ENCODE data around the gene NCK2. TPM values are rescaled to one million over a fixed set of nuclear protein-coding genes. Genes with fewer than 3 reads are reported as not detected.

Gene NCK2
- polyA plus RNA-seq, 1 of the 3 experiments (the other 2 are of a cell fraction) = 42.8 TPM

DNA sequence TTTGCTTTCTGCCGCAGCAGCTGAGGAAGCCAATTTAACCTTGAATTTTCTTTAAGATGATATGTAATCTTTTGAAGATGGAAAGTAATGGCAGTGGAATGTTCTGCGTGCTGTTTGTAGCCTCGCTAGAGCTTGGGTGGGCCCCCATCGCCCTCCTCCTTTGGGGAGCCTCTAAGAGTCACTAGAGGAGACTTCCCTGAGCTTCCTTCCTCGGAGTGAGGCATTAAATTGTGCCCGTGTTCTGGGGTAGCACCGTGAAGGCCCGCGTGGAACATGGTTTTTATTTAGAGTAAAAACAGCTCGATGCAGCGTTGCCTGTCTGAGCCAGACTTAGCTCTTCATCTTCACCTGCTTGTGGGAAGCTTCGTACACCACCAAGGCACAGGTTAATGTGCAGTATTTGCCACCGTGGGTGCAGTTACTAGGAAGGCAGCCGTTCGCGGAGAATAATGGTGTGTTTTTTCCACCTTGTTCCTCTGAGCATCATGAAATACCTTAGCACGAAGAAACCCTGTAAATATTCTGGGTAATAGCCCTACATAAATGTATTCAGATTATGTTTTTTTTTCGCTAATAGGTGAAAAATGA lies 38.5 kb downstream of the NCK2 start:
- POLR2A ChIA-PET = no interaction called here
- H3K9ac ChIP-seq = no peak overlapping the region
- TF ChIP-seq, protein P1, sequence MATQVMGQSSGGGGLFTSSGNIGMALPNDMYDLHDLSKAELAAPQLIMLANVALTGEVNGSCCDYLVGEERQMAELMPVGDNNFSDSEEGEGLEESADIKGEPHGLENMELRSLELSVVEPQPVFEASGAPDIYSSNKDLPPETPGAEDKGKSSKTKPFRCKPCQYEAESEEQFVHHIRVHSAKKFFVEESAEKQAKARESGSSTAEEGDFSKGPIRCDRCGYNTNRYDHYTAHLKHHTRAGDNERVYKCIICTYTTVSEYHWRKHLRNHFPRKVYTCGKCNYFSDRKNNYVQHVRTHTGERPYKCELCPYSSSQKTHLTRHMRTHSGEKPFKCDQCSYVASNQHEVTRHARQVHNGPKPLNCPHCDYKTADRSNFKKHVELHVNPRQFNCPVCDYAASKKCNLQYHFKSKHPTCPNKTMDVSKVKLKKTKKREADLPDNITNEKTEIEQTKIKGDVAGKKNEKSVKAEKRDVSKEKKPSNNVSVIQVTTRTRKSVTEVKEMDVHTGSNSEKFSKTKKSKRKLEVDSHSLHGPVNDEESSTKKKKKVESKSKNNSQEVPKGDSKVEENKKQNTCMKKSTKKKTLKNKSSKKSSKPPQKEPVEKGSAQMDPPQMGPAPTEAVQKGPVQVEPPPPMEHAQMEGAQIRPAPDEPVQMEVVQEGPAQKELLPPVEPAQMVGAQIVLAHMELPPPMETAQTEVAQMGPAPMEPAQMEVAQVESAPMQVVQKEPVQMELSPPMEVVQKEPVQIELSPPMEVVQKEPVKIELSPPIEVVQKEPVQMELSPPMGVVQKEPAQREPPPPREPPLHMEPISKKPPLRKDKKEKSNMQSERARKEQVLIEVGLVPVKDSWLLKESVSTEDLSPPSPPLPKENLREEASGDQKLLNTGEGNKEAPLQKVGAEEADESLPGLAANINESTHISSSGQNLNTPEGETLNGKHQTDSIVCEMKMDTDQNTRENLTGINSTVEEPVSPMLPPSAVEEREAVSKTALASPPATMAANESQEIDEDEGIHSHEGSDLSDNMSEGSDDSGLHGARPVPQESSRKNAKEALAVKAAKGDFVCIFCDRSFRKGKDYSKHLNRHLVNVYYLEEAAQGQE (IDR thresholded peaks at IDR 0.05; ENCODE audit: low read depth, low read length) = no peak
- TF ChIP-seq YY1 (IDR thresholded peaks at IDR 0.05; ENCODE audit: low read depth) (no peak), TCF12 (IDR thresholded peaks at IDR 0.05) (no peak), TAF1 (IDR thresholded peaks at IDR 0.05; ENCODE audit: borderline replicate concordance, low read depth, low read length) (no peak), FOXJ3 (CRISPR knock-in tag; IDR thresholded peaks at IDR 0.05) (no peak), CHD2 (IDR thresholded peaks at IDR 0.05; ENCODE audit: low read length, partially characterized antibody) (no peak), EP300 (IDR thresholded peaks at IDR 0.05; ENCODE audit: borderline replicate concordance in 1 of 2, low read depth in 1 of 2, low read length in 1 of 2) (no peak), NRF1 (IDR thresholded peaks at IDR 0.05; ENCODE audit: low read depth, low read length) (no peak), GATA2 (CRISPR knock-in tag; IDR thresholded peaks at IDR 0.05) (no peak), FOSL2 (IDR thresholded peaks at IDR 0.05; ENCODE audit: borderline replicate concordance, low read depth) (no peak), RAD21 (IDR thresholded peaks at IDR 0.05; ENCODE audit: low read length) (no peak), POLR2AphosphoS5 (IDR thresholded peaks at IDR 0.05; ENCODE audit: low read depth, low read length) (no peak), GABPA (IDR thresholded peaks at IDR 0.05; ENCODE audit: low read depth) (no peak), MXI1 (IDR thresholded peaks at IDR 0.05; ENCODE audit: low read depth, low read length) (no peak), RFX5 (IDR thresholded peaks at IDR 0.05; ENCODE audit: low read length) (no peak), TEAD4 (IDR thresholded peaks at IDR 0.05; ENCODE audit: borderline replicate concordance, insufficient read depth) (no peak)
- TF ChIP-seq, protein P2, sequence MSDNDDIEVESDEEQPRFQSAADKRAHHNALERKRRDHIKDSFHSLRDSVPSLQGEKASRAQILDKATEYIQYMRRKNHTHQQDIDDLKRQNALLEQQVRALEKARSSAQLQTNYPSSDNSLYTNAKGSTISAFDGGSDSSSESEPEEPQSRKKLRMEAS (IDR thresholded peaks at IDR 0.05; ENCODE audit: low read depth) = no peak
- TF ChIP-seq, protein P3, sequence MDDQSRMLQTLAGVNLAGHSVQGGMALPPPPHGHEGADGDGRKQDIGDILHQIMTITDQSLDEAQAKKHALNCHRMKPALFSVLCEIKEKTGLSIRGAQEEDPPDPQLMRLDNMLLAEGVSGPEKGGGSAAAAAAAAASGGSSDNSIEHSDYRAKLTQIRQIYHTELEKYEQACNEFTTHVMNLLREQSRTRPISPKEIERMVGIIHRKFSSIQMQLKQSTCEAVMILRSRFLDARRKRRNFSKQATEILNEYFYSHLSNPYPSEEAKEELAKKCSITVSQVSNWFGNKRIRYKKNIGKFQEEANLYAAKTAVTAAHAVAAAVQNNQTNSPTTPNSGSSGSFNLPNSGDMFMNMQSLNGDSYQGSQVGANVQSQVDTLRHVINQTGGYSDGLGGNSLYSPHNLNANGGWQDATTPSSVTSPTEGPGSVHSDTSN (IDR thresholded peaks at IDR 0.05) = no peak
- TF ChIP-seq, protein P4, sequence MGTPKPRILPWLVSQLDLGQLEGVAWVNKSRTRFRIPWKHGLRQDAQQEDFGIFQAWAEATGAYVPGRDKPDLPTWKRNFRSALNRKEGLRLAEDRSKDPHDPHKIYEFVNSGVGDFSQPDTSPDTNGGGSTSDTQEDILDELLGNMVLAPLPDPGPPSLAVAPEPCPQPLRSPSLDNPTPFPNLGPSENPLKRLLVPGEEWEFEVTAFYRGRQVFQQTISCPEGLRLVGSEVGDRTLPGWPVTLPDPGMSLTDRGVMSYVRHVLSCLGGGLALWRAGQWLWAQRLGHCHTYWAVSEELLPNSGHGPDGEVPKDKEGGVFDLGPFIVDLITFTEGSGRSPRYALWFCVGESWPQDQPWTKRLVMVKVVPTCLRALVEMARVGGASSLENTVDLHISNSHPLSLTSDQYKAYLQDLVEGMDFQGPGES (IDR thresholded peaks at IDR 0.05; ENCODE audit: low read depth, low read length) = no peak
- peaks cover 67% of the 10 kb centered on the region for H4K20me1 ChIP-seq (ENCODE audit: insufficient read depth)
- no peak overlapping the region for H3K27ac ChIP-seq (ENCODE audit: low read depth in 2 of 2, low read length in 1 of 2)
- CTCF ChIA-PET = interaction anchor here (1.2 kb wide), 1 partner anchor 66 kb away, joined by 3 read pairs; no protein-coding TSS in a partner anchor
- H3K27me3 ChIP-seq (ENCODE audit: insufficient read depth) = no peaks in the 10 kb centered on the region
- H3K4me1 ChIP-seq (ENCODE audit: control insufficient read depth in 1 of 2, insufficient read depth in 2 of 2, low read depth in 1 of 2, low read length in 1 of 2) = peaks cover 0 to 4% of the 10 kb centered on the region in 2 experiments; a peak in 1 of 4 replicates
- DNase-seq = no peak
- H3K9me2 ChIP-seq = no peaks in the 10 kb centered on the region
- no peak overlapping the region for H3K4me2 ChIP-seq
- H3K9me3 ChIP-seq = no peaks in the 10 kb centered on the region
- H3F3A ChIP-seq (replicated peaks; ENCODE audit: insufficient read depth) = peaks cover 8% of the 10 kb centered on the region
- H3K79me2 ChIP-seq (ENCODE audit: insufficient read depth) = peaks cover 54% of the 10 kb centered on the region; the same call in 1 of the 2 replicates
- H3K36me3 ChIP-seq (replicated peaks in 1 of 2; ENCODE audit: control insufficient read depth in 1 of 2, insufficient read depth in 2 of 2, low read length in 1 of 2) = peaks cover 0 to 3% of the 10 kb centered on the region in 2 experiments
- WGBS (ENCODE audit: low lambda C conversion rate) = 97% methylated on average over 13 of the region's 18 CpGs
- no peak overlapping the region for H2AFZ ChIP-seq (ENCODE audit: low read depth)
- no peak overlapping the region for H3K4me3 ChIP-seq (ENCODE audit: low read depth in 2 of 2, low read length in 1 of 2)

All from SK-N-SH (cell line).